ENCODE data around the gene CYTH4.

GRCh38 chr22:37288521-37288920 is 6.2 kb downstream of the CYTH4 start:
- no peak for TF ChIP-seq MAZ (IDR thresholded peaks at IDR 0.05; ENCODE audit: borderline replicate concordance, low read depth, low read length)
- TF ChIP-seq CEBPB (IDR thresholded peaks at IDR 0.05): no peak
- no peak for TF ChIP-seq POLR2A (IDR thresholded peaks at IDR 0.05; ENCODE audit: low read length)
- TF ChIP-seq, protein P1, sequence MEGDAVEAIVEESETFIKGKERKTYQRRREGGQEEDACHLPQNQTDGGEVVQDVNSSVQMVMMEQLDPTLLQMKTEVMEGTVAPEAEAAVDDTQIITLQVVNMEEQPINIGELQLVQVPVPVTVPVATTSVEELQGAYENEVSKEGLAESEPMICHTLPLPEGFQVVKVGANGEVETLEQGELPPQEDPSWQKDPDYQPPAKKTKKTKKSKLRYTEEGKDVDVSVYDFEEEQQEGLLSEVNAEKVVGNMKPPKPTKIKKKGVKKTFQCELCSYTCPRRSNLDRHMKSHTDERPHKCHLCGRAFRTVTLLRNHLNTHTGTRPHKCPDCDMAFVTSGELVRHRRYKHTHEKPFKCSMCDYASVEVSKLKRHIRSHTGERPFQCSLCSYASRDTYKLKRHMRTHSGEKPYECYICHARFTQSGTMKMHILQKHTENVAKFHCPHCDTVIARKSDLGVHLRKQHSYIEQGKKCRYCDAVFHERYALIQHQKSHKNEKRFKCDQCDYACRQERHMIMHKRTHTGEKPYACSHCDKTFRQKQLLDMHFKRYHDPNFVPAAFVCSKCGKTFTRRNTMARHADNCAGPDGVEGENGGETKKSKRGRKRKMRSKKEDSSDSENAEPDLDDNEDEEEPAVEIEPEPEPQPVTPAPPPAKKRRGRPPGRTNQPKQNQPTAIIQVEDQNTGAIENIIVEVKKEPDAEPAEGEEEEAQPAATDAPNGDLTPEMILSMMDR (IDR thresholded peaks at IDR 0.05): no peak
- no peak for TF ChIP-seq ATOH8 (CRISPR knock-in tag; IDR thresholded peaks at IDR 0.05; ENCODE audit: low read depth)
- TF ChIP-seq FOSL2 (IDR thresholded peaks at IDR 0.05): no peak
- TF ChIP-seq FOSL2 (CRISPR knock-in tag; IDR thresholded peaks at IDR 0.05): no peak
- TF ChIP-seq PHF8 (IDR thresholded peaks at IDR 0.05; ENCODE audit: borderline replicate concordance, low read depth): no peak
- TF ChIP-seq EHMT2 (IDR thresholded peaks at IDR 0.05; ENCODE audit: low read depth): no peak
- TF ChIP-seq, protein P2, sequence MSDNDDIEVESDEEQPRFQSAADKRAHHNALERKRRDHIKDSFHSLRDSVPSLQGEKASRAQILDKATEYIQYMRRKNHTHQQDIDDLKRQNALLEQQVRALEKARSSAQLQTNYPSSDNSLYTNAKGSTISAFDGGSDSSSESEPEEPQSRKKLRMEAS (IDR thresholded peaks at IDR 0.05): no peak
- no peak for TF ChIP-seq HMGXB4 (CRISPR knock-in tag; IDR thresholded peaks at IDR 0.05; ENCODE audit: borderline replicate concordance)
